ENCODE data around the gene SHROOM2.
"Not testable (repeated sequence)": the region's sequence is repeated elsewhere in the genome, so short reads cannot be mapped to it uniquely, and the experiment has no call there.

DNA sequence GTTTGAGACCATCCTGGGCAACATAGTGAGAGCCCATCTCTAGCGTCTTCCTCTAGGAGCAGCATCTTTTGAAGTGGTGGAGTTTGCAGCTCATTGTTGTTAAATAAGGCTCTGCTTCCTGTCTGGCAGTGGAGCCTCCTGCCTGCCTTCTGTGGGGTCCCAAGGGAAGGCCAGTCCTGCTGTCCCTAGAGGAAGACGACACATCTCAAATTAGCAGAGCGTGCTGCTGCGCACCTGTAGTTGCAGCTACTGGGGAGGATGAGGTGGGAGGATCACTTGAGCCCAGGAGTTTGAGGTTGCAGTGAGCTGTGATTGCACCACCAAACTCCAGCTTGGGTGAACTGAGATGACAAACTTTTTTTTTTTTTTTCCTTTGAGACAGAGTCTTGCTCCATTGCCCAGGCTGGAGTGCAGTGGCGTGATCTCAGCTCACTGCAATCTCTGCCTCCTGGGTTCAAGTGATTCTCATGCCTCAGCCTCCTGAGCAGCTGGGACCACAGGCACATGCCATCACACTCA is 17.8 kb upstream of the SHROOM2 start:
- not testable (repeated sequence) for TF ChIP-seq ESRRG (CRISPR knock-in tag; IDR thresholded peaks at IDR 0.05); ZNF565 (CRISPR knock-in tag; conservative IDR thresholded peaks at IDR 0.05; ENCODE audit: low read depth); OSR1 (CRISPR knock-in tag; IDR thresholded peaks at IDR 0.05)
- TF ChIP-seq, protein P1, sequence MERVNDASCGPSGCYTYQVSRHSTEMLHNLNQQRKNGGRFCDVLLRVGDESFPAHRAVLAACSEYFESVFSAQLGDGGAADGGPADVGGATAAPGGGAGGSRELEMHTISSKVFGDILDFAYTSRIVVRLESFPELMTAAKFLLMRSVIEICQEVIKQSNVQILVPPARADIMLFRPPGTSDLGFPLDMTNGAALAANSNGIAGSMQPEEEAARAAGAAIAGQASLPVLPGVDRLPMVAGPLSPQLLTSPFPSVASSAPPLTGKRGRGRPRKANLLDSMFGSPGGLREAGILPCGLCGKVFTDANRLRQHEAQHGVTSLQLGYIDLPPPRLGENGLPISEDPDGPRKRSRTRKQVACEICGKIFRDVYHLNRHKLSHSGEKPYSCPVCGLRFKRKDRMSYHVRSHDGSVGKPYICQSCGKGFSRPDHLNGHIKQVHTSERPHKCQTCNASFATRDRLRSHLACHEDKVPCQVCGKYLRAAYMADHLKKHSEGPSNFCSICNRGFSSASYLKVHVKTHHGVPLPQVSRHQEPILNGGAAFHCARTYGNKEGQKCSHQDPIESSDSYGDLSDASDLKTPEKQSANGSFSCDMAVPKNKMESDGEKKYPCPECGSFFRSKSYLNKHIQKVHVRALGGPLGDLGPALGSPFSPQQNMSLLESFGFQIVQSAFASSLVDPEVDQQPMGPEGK (CRISPR knock-in tag; IDR thresholded peaks at IDR 0.05; ENCODE audit: borderline replicate concordance): not testable (repeated sequence)

Data from SK-N-SH treated with all-trans-retinoic acid at 6 μM for 48 hours (cell line).